Measurements from ENCODE around the gene SRP9.

SRP9 gene, protein sequence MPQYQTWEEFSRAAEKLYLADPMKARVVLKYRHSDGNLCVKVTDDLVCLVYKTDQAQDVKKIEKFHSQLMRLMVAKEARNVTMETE
- total RNA-seq: 66.8 to 75.5 (median 69.9) reads per million in 4 experiments

DNA sequence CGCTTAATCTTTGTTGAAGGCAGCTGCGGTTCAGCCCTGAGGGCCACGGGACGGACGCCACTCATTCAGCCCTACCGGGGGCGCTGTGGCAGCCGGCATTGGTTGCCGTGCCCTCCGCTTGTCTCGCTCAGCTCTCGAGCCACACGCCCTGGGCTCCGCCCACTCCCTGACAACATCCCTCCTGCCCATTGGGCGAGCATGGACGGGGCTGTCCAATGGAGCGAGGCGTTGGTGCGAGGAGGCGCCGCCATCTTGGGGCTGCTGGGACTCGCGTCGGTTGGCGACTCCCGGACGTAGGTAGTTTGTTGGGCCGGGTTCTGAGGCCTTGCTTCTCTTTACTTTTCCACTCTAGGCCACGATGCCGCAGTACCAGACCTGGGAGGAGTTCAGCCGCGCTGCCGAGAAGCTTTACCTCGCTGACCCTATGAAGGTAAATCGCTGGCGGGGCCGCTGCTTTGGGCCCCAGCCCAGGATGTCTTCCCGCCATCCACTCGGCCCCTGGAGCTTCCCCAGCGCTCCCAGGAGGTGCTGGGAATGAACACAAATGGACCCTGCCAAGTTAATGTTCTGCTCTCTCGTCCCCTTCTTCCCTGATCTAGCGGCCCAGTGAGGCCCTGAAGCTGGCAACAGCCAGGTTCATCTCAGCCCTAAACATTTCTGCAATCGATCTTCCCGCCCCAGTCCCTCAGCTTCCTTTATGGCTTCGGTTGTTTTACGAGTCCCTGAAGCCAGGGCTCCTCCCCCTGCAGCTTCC is at the start of gene SRP9:
Gene SRP9 (plus strand): TSS at position 244 of the 754 bp plus-strand sequence. CDS start 115 bp downstream, at position 359.
- DNase-seq: peak; percentile 97

DNA sequence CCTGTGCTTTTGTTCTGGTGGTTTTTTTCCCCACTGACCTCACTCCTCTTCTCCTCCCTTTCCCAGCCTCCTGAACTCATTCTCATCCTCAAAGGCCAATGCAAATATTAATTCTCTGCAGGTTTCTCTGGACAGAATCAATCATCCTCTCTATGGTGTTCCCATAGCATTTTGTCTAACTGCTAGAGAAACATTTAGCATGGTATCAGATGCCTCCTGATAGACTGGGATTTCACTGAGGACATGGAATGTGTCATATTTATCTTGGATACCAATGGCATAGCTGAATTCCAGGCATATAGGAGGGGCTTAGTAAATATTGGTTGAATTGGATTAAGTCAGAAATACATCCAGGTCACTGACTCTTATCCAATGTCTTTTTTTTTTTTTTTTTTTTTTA is 46.1 kb upstream of the SRP9 start:
- DNase-seq: no peak

DNA sequence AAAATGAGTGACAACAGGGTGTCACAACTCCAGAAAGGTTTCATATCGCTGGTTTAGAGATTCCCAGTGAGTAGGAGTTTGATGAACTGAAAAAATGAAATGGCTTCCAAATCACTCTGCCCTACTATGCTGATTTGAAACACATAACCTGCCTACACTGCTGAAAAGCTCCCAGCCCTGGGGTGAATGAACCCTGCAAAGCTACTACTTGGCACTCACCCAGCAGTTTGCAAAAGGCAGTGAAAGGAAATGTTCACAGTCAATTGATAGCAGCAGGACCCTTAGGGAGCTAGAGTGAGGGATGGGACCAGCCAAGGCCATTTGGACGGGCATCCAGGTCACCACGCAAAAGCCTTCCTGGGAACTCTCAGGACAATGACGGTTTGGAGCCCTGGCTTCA is 44.4 kb upstream of the SRP9 start:
- no peak for DNase-seq

DNA sequence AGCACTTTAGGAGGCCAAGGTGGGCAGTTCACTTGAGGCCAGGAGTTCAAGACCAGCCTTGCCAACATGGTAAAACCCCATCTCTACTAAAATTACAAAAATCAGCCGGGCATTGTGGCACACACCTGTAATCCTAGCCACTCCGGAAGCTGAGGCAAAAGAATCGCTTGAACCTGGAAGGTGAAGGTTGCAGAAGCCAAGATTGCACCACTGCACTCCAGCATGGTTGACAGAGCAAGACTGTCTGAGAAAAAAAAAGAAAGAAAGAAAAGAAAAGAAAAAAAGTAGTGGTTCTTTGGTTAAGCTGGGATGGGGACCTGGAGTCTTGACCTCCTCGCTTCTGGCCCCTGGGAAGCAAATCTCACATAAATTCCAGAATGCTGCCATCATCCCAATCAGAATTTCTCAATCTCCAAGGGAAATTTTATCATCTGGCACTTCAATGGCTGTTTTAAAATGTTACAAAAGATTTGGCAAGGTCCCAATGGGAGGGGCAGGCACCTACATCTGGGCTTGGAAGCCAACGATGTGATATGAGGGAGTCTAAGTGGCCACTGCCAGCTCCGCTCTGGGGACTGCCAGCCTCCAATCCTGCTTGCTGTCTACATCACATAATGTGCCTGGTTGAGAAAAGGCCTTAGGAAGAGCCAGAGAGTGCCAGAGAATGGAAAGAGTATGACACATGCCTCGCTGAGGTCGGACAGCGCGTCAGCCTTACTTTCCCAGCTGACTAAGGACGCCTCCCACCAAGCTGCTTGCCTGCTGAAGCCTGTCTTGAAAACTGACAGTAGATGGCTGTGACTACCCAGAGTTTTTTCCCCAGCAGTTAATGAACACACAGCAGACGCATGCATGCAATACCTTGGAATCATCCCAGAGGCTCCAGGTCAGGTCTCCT is 42.1 kb upstream of the SRP9 start:
- no peak for DNase-seq

DNA sequence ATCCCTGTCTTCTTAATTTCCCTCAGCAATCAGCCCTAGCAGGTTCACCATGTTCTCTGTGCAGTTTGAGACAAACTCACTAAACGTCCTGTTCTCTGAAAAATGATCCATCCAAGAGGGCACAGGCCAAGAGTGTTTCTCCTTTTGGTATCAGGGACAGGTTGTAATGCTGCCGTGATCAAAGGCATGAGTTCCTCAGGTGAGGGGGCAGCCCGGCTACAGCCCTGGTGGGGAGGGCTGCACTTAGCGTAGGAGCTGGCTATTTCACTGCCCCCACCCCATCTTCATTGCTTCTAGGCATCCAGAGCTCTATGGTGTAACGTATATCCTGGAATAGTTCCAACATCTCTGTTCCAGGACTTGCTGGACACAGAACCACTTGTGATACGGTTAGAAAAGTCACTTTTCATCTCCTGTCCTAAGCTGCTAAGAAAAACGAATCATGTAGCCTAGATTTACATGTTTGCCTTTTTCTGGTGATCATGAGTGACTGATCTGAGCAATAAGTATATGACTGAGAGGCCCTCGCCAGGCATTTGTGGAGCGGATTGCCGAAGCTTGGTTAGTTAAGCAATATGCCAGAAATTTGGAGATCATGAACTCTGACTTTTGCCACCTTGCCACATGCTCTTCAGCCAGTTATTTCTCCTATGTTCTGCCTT is 41.1 kb upstream of the SRP9 start:
- DNase-seq: no peak

DNA sequence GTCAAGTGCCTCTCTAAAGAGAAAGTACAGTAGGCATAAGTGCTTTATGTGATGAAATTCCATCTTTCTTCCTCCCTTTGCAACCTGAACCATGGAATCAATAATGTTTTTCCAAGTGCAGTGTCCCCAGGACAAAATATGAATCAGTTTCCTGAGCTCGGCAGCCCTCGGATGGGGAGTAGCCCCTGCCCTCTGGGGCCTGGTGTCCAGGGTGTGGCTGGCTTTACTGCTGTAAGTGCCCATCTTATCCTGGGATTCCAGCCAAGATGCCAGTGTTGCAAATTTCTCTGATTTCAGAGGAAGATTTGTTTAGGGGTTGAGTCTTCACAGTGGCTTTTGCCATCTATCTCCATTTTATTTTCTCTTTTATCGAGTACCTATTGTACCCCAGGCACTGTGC is 40.5 kb upstream of the SRP9 start:
- DNase-seq: no peak

DNA sequence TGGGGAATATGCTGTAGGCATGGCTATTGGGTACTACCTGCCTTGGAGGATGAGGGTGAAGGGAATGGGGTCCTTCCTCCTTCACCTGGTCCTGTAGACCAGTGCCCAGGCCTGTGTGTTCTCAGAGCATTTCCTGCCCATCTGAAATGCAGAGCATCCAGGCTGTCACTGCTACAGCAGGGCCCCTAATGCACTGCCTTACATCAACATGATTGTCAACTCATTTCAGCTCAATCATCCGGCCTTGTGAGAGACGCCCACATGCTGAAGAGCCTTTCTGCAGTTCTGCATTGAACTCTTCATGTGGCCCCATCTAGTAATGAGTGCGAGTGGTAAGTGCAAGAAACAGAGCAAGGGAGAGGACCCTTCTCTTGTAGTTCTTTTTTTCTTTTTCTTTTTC is 39.8 kb upstream of the SRP9 start:
- DNase-seq: no peak

DNA sequence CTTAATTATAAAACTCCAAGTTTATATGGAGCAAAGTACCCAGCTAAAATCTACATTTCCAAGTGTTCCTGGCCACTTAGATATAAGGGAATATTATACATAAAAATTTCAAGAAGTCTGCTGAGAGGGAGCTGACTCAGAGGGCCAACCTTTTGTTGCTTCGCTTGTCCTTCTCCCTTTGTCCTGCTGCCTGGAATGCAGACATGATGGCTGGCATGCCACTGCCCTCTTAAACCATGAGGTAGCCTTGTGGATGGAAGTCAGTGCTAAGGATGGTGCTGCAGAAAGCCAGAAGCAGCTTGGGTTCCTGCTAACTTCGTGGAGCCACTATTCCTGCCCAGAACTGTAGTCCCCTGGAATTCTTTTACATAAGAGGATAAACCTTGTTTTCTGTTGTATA is 38.9 kb upstream of the SRP9 start:
- no peak for DNase-seq

DNA sequence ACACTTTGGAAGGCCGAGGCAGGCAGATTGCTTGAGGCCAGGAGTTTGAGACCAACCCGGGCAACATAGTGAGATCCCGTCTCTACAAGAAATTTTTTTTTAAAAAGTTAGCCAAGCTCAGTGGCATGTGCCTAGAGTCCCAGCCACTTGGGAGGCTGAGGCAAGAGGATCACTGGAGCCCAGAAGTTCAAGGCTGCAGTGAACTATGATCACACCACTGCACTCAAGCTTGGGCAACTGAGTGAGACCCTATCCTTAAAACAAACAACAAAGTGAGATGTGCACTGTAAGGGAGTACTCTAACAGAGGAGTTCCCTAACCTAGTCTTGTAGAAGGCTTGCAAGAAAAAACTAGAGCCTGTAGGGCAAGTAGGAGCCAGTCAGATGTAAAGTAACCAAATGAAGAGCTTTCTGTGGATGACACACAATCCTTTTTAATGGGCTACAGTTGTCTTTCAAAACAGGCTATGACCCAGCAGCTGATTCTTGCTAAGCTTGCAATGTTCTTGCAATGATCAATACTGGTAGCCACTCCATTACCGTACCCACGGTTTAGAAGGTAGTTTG is 38.0 kb upstream of the SRP9 start:
- DNase-seq: no peak

DNA sequence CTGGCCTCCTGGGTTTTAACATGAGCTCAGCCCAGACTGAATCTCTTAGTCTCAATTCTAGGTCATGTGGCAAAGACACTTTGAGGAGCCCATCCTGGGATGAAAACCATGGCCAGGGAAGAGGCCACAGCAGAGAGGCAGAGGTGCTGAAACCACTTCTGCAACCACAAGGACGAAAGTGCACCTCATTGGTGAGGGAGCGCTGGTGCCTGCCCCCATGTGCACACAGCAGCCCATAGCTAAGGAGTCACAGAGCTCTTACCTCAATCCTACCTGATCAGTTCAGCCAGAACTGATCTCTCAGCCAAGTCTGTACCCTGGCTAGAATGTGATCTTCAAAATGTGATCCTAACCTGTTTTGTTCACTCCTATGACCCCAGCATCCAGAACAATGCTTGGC is 32.9 kb upstream of the SRP9 start:
- DNase-seq: no peak

DNA sequence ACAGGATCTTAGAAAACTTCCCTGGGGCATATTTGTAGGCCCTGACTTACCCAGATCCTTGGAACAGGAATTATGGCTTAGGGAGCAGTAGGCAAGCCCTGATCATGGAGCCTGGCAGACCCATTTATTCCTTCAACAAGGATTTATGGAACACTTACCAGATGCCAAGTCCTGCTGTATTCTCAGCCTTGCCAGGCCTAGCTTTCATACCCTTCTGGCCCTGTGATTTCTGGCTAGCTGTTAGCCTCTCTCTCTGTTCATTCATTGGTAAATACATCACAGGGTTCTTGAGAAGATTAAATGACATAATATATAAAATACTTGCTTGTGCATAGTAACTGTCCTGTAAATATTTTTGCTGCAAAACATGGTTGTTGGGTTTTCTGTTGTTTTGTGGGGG is 32.4 kb upstream of the SRP9 start:
- DNase-seq: no peak

DNA sequence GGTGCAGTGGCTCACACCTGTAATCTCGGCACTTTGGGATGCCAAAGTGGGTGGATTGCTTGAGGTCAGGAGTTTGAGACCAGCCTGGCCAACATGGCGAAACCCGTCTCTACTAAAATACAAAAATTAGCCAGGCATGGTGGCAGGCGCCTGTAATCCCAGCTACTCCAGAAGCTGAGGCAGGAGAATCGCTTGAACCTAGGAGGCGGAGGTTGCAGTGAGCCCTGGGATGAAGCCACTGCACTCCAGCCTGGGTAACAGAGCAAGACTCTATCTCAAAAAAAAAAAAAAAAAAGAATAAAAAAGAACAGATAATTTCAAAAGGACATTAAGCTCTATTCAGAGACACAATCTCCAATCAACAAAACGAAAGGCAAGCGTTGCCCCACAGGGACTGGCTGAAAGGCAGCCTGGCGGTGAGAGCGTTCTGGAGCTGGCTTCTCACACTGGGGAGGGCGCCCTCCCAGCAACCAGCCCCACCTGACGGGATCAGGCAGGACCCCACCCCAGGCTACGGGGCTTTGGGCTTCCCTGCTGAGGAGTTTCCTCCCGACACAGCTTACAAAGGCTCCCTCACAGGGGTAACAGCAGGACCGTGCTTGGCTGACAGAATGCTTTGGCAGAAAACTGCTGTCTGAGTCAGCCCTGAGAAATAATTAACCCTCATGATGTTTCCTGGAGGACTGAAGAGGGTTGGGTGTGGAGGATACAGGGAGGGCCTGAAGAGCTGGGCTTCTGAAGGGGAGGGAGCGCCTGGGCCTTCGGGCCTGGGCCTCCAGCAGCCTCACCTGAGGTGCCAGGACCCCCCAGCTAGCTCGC is 31.1 kb upstream of the SRP9 start:
- no peak for DNase-seq

DNA sequence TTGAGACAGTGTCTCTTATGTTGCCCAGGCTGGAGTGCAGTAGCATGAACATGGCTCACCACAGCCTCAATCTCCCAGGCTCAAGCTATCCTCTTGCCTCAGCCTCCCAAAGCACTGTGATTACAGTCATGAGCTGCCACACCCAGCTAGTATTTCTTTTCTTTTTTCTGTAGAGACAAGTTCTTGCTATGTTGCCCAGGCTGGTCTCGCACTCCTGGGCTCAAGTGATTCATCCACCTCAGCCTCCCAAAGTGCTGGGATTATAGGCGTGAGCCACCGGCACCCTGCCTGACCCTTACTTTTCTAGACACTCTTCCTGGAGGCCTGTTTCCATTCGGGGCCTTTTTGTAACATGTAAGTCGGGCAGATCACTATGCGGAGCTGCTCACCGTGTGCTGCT is 30.1 kb upstream of the SRP9 start:
- no peak for DNase-seq

DNA sequence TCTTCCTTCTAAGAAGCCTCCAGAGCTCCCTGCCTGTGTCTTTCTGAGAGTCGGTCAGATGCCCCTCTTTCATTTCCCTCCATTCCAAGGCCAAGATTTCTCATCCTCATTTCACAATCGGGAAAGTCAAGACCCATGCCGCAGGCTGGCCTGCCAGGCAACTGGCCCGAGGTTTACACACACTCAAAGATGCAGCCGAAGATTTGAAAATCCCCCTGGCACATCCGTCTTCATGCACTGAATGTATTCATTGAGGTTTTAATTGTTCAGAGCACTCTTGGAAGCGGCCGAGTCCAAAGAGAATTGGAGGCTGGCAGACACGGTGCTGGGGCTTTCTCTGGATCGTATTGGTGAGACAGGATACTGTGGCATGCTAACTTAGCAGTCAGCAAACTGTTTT is 29.1 kb upstream of the SRP9 start:
- no peak for DNase-seq

DNA sequence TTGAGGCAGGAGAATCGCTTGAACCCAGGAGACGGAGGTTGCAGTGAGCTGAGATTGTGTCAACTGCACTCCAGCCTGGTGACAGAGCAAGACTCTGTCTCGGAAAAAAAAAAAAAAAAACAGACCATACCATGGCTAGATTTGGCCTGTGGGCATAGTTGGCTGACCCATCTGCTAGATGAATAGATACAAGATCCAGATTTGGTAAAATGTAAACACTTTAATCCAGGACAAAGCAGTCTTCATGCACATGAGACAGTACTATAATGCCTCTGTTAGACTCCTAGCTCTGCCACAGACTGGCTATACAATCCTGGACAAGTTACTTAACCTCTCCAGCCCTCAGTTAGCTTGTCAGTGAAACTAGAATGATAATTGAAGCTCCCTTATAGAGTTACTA is 27.9 kb upstream of the SRP9 start:
- no peak for DNase-seq

DNA sequence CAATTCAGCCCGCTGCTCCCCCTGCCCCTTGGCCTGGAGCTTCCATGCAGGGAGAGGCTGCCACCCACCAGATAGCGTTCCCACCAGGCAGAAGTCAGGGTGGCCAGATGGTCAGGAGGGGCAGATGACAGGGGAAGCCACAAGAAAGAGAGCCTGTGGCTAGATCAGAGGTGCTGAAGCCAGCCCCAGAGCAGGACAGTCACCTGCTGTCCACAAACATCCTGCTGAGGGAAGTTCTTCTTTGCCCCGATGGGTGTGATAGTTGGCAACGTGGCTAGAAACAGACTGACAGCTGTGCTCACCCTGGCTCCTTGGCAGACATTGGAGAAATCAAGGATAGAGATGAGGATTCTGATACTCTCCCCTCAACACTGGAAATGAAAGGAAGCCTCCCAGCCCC is 27.2 kb upstream of the SRP9 start:
- DNase-seq: no peak

DNA sequence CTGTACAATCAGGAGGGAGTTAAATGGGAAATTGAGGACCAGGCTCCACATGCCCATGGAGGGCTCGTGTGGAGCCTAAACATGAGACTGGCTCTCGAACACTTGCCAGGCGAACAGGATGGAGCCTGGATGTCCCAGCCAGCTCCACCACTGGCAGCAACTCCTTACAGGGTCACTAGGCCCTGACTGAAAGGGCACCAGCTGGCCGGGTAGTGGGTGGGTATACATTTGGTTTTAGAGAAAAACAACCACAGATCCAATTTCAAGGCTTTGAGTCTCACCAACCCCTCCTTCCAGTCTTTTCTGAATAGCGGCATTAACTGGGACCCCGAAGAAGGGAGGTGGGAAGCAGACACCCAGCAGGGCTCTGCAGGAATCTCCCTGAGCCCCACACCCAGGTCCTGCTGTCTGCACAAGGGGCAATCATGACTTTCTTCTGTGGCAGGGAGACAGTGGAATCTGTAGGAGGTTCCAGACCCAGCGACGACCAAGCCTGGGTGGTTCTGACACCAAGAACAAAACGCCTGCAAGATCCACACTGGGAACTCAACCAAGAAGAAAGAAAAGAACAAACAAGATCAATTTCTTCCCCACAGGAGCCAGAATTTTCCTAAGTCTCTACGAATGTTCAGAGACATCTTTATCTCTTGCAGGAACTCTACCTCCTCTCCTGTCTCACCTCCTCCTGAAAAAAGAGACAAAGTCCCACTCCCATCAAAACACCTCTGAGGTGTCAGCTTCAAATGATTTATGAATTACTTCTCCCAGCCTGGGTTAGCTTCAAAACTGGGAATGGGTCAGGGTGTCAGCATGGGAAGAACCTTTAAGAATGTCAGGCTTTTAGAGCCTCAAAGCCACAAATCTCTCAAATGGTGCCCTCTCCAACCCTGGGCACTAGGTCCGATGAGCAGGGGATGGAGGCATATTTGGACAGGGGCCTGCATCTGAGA is 26.5 kb upstream of the SRP9 start:
- DNase-seq: no peak

DNA sequence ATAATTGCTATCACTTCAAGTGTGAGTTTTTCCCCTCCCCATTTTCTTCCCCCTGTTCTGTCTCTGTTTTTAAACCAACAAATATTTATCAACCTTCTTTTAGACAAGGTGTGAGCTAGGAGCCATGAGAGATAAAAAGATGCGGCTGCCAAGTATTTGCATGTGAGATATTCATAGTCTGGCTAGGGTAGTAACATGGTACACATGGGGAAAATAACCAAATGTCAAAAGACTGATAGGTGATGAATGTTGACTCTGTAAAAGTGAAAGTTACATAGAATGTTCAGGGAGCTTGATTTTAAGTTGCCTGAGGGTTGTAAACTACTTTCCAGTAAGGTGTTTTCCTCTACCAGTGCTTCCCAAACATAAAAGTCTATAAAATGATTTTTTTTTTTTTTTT is 25.4 kb upstream of the SRP9 start:
- DNase-seq: no peak

DNA sequence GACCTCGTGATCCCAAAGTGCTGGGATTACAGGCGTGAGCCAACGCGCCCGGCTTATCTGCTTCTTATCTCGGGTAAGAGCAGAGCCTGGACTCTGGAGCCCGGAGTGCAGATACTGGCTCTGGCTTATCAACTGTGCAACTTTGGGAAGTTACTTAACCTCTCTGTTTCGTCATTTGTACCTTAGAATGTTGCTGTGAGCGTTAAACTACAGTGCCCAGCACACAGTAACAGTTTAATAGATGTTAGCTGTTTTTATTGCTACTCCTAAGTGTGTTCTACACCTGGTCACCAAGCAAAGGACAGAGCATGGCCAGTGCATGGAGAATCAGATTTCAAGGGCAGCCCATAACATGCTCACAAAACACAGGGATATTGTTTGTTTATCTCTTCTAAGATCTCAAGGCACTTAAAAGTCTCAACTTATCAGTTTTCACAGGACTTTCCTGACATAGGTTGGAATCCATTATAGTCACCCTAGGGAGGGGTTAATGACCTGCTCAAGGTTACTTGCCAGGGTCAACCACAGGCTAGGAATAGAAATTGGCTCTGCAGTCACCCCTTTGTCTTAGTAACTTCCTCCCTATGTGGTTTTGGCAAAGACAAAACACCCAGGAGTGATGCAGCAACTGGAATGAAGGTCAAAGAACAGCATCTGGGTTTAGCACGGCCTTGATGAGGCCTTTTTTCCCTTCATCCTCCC is 22.5 kb upstream of the SRP9 start:
- DNase-seq: no peak

DNA sequence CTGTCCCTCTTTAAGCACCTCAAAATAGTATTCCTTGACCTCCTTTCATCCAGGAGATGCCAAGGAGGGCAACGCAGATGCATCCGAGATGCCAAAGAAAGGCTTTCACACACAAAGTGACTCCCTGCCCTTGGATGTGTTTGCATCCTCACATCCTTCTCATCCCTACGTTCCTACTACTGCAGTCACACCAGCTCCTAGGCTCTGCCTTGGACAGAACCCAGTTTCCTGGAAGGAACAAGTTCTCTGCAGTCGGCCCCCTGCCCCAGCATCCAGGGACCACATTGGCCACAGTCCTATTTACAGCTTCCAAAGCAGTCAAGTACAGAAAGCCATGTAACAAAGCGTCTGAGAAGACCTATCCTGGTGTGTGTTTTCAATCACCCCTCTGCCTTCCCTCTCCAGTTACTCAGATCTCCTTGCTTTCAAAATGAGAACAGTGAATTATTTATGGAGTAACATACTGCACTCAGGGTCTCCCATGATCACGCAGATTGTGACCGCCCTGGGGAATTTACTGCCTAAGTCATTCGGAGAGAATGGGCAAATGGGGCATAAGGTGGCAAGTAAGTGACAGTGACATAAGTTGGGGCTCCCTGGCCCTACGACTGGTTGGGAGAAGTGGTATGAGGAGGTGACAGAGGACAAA is 21.8 kb upstream of the SRP9 start:
- DNase-seq: no peak

All from effector CD8-positive, alpha-beta T cell (primary cell).